GM12878 (cell line): Measurements from ENCODE around the gene LTB4R2. TPM values are rescaled to one million over a fixed set of nuclear protein-coding genes. Genes with fewer than 3 reads are reported as not detected.

Experiments
- ATAC-seq: fragments of 200-7000 bp; cut with Tn5 transposase; 3 replicates; pipeline ENCODE4 v1.9.1; 2020; ENCODE audit warnings: mild to moderate bottlenecking, moderate library complexity
- BruUV-seq: library from RNA; stranded (reverse); fragments of 400-500 nt; replicated peaks from 2 replicates; lab custom pipeline; 2021; lab: Mats Ljungman, UMichigan
- CTCF ChIA-PET: fragments of 300-600 bp; sonication (Branson Sonifier 250); formaldehyde crosslinking; extraction: SDS; loops from one replicate; lab custom pipeline; 2021; ENCODE audit warnings: inconsistent platforms; lab: Yijun Ruan, JAX
- POLR2A ChIA-PET: fragments of 350-600 bp; formaldehyde crosslinking; extraction: SDS; loops from one replicate; lab custom pipeline; 2021; ENCODE audit warnings: inconsistent platforms; lab: Charles Lee
- RAD21 ChIA-PET: fragments of 300-600 bp; sonication (Branson Sonifier 250); formaldehyde crosslinking; loops from one replicate; lab custom pipeline; 2023; ENCODE audit warnings: antibody characterized with exemption; ENCODE audit not compliant: unreplicated experiment; lab: Charles Lee
- SMC1A ChIA-PET: fragments of 300-600 bp; sonication (Branson Sonifier 250); formaldehyde crosslinking; loops from one replicate; lab custom pipeline; 2023; ENCODE audit not compliant: unreplicated experiment, uncharacterized antibody; lab: Charles Lee
- DNase-seq: peaks from one replicate; pipeline ENCODE4 v3.0.0-alpha.2; 2011; ENCODE audit warnings: low read depth, low spot score
- FAIRE-seq: peaks from 3 replicates; lab custom pipeline; 2011; peaks lifted over from hg19 to GRCh38; lab: Jason Lieb, UNC
- H2AFZ ChIP-seq: 2 replicates; pipeline ENCODE4 v1.6.0; 2011; ENCODE audit warnings: low read depth, low read length, control low read depth; ENCODE audit not compliant: control insufficient read depth
- H3K27ac ChIP-seq: 2 replicates; pipeline ENCODE4 v1.5.1; 2011; ENCODE audit warnings: control low read depth; ENCODE audit not compliant: control insufficient read depth, insufficient read depth
- H3K27me3 ChIP-seq, 2 experiments: replicated peaks in 1 of 2; 2 replicates each; pipeline versions ENCODE4 v1.6.0 to v1.6.1; 2011; ENCODE audit warnings: low read length in 1 of 2; ENCODE audit not compliant: control insufficient read depth in 2 of 2, insufficient read depth in 2 of 2
- H3K36me3 ChIP-seq, 2 experiments: 2 replicates each; pipeline ENCODE4 v1.5.1; 2011; ENCODE audit warnings: low read length in 1 of 2; ENCODE audit not compliant: control insufficient read depth in 2 of 2, insufficient read depth in 2 of 2
- H3K4me1 ChIP-seq: 2 replicates; pipeline ENCODE4 v1.6.1; 2011; ENCODE audit warnings: mild to moderate bottlenecking, low read length, moderate library complexity, mixed read lengths; ENCODE audit not compliant: control insufficient read depth, insufficient read depth
- H3K4me2 ChIP-seq: 2 replicates; pipeline ENCODE4 v1.6.0; 2011; ENCODE audit warnings: control low read depth; ENCODE audit not compliant: control insufficient read depth, insufficient read depth
- H3K4me3 ChIP-seq: fragments of 200-600 bp; sonication (generic); 2 replicates; pipeline ENCODE4 v1.5.1; 2016
- H3K79me2 ChIP-seq: 2 replicates; pipeline ENCODE4 v1.6.0; 2011; ENCODE audit warnings: low read length; ENCODE audit not compliant: control insufficient read depth, insufficient read depth
- H3K9ac ChIP-seq: 2 replicates; pipeline ENCODE4 v1.8.0; 2011; ENCODE audit warnings: low read length, control low read depth, mixed read lengths; ENCODE audit not compliant: control insufficient read depth, insufficient read depth
- H3K9me3 ChIP-seq: replicated peaks from 3 replicates; pipeline ENCODE4 v1.5.1; 2011; ENCODE audit warnings: mild to moderate bottlenecking, low read length; ENCODE audit not compliant: control insufficient read depth, insufficient read depth
- H4K20me1 ChIP-seq: 2 replicates; pipeline ENCODE4 v1.6.0; 2011; ENCODE audit not compliant: control insufficient read depth, insufficient read depth
- CBX3 ChIP-seq: fragments of 200-600 bp; sonication (generic); IDR thresholded peaks from 2 replicates; pipeline ENCODE4 v1.6.1; 2016; ENCODE audit warnings: low read depth, borderline replicate concordance
- CEBPB ChIP-seq, 2 experiments: fragments of 150-350 bp in 1 of 2; IDR thresholded peaks; 2 replicates each; pipeline ENCODE4 v1.6.1; 2012 to 2014; ENCODE audit warnings: low read depth in 2 of 2, low read length in 2 of 2, borderline replicate concordance in 1 of 2, inconsistent platforms in 1 of 2
- NFYB ChIP-seq: IDR thresholded peaks from 2 replicates; pipeline ENCODE4 v1.6.1; 2011; ENCODE audit warnings: low read depth, mild to moderate bottlenecking, low read length, improper control_type of control experiment, moderate library complexity; ENCODE audit not compliant: insufficient read depth
- RCOR1 ChIP-seq: conservative IDR thresholded peaks from 2 replicates; pipeline ENCODE4 v1.6.1; 2012; ENCODE audit warnings: low read depth, low read length, improper control_type of control experiment
- SUZ12 ChIP-seq: fragments of 200-600 bp; sonication (generic); IDR thresholded peaks from one replicate; pipeline ENCODE4 v1.6.1; 2018; ENCODE audit warnings: antibody characterized with exemption, mild to moderate bottlenecking; ENCODE audit not compliant: unreplicated experiment
- TCF12 ChIP-seq: IDR thresholded peaks from 2 replicates; pipeline ENCODE4 v1.6.1; 2011; ENCODE audit warnings: low read depth, mild to moderate bottlenecking, low read length
- whole genome bisulfite sequencing: methylation state at CpG from one replicate; pipeline ENCODE4 v1.1.6; 2016; ENCODE audit warnings: low lambda C conversion rate; ENCODE audit not compliant: insufficient replicate concordance, insufficient coverage; ENCODE audit errors: missing lambda C conversion rate; 5-methylcytosine and 5-hydroxymethylcytosine counted together
- in situ Hi-C: fragments of 300-500 bp; cut with MboI; formaldehyde crosslinking; loops from 9 replicates; pipeline ENCODE4 v1.14.3; 2018; ENCODE audit warnings: mixed read lengths
- intact Hi-C: fragments of 100-400 bp; cut with micrococcal nuclease; formaldehyde crosslinking; loops from one replicate; pipeline ENCODE4 v1.14.2; 2022; ENCODE audit not compliant: unreplicated experiment
- polyA plus RNA-seq, 11 experiments: library from polyadenylated mRNA; depleted of rRNA in 4 of 11; unstranded in 6 of 11; stranded (reverse) in 5 of 11; fragments of >200 nt; fragmentation: Nextera tagmentation in 4 of 11; fragmentation: Illumina TruSeq in 1 of 11; extraction: Ambion mirVana in 4 of 11; extraction: Trizol in 1 of 11; gene quantifications; 1 replicate in 1 of 11; 2 replicates in 10 of 11; pipeline versions ENCODE4 v1.2.1 to v1.2.3, GENCODE V29; 2011 to 2016; ENCODE audit warnings: inconsistent platforms in 2 of 11, missing spikeins in 2 of 11, low read depth in 1 of 11
- total RNA-seq, 4 experiments: library from RNA; depleted of rRNA in 3 of 4; stranded (reverse); fragments of >200 nt in 3 of 4; fragmentation: Illumina TruSeq in 1 of 4; extraction: Trizol in 1 of 4; gene quantifications; 2 replicates each; pipeline versions ENCODE4 v1.2.1 to v1.2.3, GENCODE V29; 2013 to 2021
- TF ChIP-seq, protein P1 (sequence below): fragments of 450-650 bp; IDR thresholded peaks from 2 replicates; pipeline ENCODE4 v1.6.1; 2016; ENCODE audit warnings: mild to moderate bottlenecking

Gene LTB4R2
- total and polyA plus RNA-seq, 10 of the 15 experiments (the other 5 are each of a cell fraction or from before 2014, with no cell fraction given): 0.06 to 16.0 (median 2.6) TPM

DNA sequence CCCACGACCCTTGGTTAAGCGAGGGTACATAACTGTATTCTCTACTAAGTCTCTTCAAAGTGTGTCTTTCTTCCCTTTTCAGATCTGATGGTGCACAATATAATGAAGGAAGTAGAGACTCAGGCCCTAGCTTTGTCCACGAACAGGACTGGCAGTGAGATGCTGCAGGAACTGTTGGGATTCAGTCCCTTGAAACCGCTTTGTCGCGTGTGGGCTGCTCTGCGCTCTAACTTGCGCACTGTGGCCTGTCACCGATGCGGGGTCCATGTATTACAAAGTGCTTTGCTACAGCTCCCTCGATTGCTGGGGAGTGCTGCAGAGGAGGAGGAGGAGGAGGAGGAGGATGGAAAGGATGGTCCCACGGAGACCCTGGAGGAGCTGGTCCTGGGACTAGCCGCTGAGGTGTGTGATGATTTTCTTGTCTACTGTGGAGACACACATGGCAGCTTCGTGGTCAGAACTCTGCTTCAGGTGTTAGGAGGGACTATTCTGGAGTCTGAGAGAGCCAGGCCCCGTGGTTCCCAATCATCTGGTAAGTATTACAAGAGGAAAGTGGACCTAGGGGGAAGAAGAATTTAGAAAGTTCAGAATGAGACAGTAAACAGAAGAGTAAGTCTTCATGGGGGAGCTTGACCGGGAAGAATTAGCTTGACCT lies 9.5 kb upstream of the LTB4R2 start:
- intact Hi-C loops: no loop called here
- TF ChIP-seq CBX3: no peak
- TF ChIP-seq, protein P1, sequence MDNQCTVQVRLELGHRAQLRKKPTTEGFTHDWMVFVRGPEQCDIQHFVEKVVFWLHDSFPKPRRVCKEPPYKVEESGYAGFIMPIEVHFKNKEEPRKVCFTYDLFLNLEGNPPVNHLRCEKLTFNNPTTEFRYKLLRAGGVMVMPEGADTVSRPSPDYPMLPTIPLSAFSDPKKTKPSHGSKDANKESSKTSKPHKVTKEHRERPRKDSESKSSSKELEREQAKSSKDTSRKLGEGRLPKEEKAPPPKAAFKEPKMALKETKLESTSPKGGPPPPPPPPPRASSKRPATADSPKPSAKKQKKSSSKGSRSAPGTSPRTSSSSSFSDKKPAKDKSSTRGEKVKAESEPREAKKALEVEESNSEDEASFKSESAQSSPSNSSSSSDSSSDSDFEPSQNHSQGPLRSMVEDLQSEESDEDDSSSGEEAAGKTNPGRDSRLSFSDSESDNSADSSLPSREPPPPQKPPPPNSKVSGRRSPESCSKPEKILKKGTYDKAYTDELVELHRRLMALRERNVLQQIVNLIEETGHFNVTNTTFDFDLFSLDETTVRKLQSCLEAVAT: no peak
- TF ChIP-seq RCOR1: no peak
- no peak for TF ChIP-seq SUZ12
- no peak for TF ChIP-seq NFYB
- TF ChIP-seq TCF12: no peak
- TF ChIP-seq CEBPB (IDR thresholded peaks at IDR 0.05; ENCODE audit: borderline replicate concordance in 1 of 2, low read depth in 2 of 2, low read length in 2 of 2): no peak
- DNase-seq (no peak), ATAC-seq (no peak), FAIRE-seq (no peak)
- ChIA-PET SMC1A (interaction anchor here (1.1 to 10.1 kb wide), 5 partner anchors 21 to 140 kb away, joined by 3 to 201 read pairs (median 32); partner anchors contain the start of genes IRF9, MDP1, RABGGTA and TINF2), CTCF (interaction anchor here (0.9 to 13.4 kb wide), 11 partner anchors 8 to 193 kb away, joined by 3 to 368 read pairs (median 4); partner anchors contain the start of genes CIDEB, LTB4R, LTB4R2 and MDP1), POLR2A (interaction anchor here (0.5 to 9.0 kb wide), 6 partner anchors 13 to 131 kb away, joined by 3 to 118 read pairs (median 4); partner anchors contain the start of genes MDP1 and TINF2), RAD21 (interaction anchor here (0.6 to 7.8 kb wide), 10 partner anchors 8 to 137 kb away, joined by 3 to 231 read pairs (median 4); partner anchors contain the start of genes IPO4, MDP1 and TINF2)
- Histone ChIP-seq H3K36me3 (peaks cover 11 to 31% of the 10 kb centered on the region in 2 experiments), H3K27me3 (no peaks in the 10 kb centered on the region), H3K79me2 (peaks cover 23% of the 10 kb centered on the region), H3K27ac (peak overlapping the region; percentile 39), H3K4me1 (peaks cover 25% of the 10 kb centered on the region), H3K9me3 (no peaks in the 10 kb centered on the region), H3K4me2 (peak overlapping the region; percentile 95), H3K9ac (peak overlapping the region; percentile 74), H3K4me3 (peak overlapping the region; percentile 96), H2AFZ (no peak overlapping the region), H4K20me1 (no peaks in the 10 kb centered on the region)
- in situ Hi-C loops: no loop called here
- no TSS peak for BruUV-seq
- 29% methylated on average over 16 of the region's 16 CpGs for WGBS
